ENCODE data around the gene PLBD2.

PLBD2 gene

GRCh38 chr12:113333877-113334785 is 24.3 kb upstream of the PLBD2 start:
- no peak for DNase-seq (ENCODE audit: extremely low read depth, low read depth)
- no peak for TF ChIP-seq CTCF (IDR thresholded peaks at IDR 0.05; ENCODE audit: low read depth, low read length, missing control alignments)

GRCh38 chr12:113334786-113335539 is 23.4 kb upstream of the PLBD2 start, which contains the start of gene SLC8B1:
TSS of gene SLC8B1 (minus strand) at chr12:113335109. CDS start at chr12:113332878, 2,231 bp downstream.
- TF ChIP-seq CTCF (IDR thresholded peaks at IDR 0.05; ENCODE audit: low read depth, low read length, missing control alignments): no peak
- peak within 1 kb of the TSS; percentile 56 for H3K4me3 ChIP-seq (replicated peaks; ENCODE audit: low read depth, low read length)
- DNase-seq (ENCODE audit: extremely low read depth, low read depth): no peak

More at GRCh38 chr12:113333877-113334785, 24.3 kb upstream of the PLBD2 start:
- H3K4me3 ChIP-seq (replicated peaks; ENCODE audit: low read depth, low read length): peak overlapping the region; percentile 56

- no peak for TF ChIP-seq CTCF (IDR thresholded peaks at IDR 0.05; ENCODE audit: low read depth, low read length, missing control alignments)
- no peak for DNase-seq (ENCODE audit: extremely low read depth, low read depth)
- H3K4me3 ChIP-seq (replicated peaks; ENCODE audit: low read depth, low read length): no peak overlapping the region
Observed at GRCh38 chr12:113339540-113339939, 18.8 kb upstream of the PLBD2 start.

GRCh38 chr12:113340061-113340460 is 18.3 kb upstream of the PLBD2 start:
- no peak for DNase-seq (ENCODE audit: extremely low read depth, low read depth)
- H3K4me3 ChIP-seq (replicated peaks; ENCODE audit: low read depth, low read length): no peak overlapping the region
- TF ChIP-seq CTCF (IDR thresholded peaks at IDR 0.05; ENCODE audit: low read depth, low read length, missing control alignments): no peak

- H3K4me3 ChIP-seq (replicated peaks; ENCODE audit: low read depth, low read length): no peak overlapping the region
- DNase-seq (ENCODE audit: extremely low read depth, low read depth): no peak
- TF ChIP-seq CTCF (IDR thresholded peaks at IDR 0.05; ENCODE audit: low read depth, low read length, missing control alignments): no peak
Observed at GRCh38 chr12:113341535-113341934, 16.9 kb upstream of the PLBD2 start.

GRCh38 chr12:113345318-113345717 is 13.1 kb upstream of the PLBD2 start:
- no peak for DNase-seq (ENCODE audit: extremely low read depth, low read depth)
- TF ChIP-seq CTCF (IDR thresholded peaks at IDR 0.05; ENCODE audit: low read depth, low read length, missing control alignments): no peak
- H3K4me3 ChIP-seq (replicated peaks; ENCODE audit: low read depth, low read length): no peak overlapping the region

All from HFF-Myc (cell line).